B cell (primary cell): ENCODE results near the gene CBX8. TPM values are rescaled to one million over a fixed set of nuclear protein-coding genes. Genes with fewer than 3 reads are reported as not detected.

ENCODE experiments used
- ATAC-seq: fragments of 200-7000 bp; cut with Tn5 transposase; one replicate; pipeline ENCODE4 v1.10.0; 2021; ENCODE audit warnings: low read depth, mild to moderate bottlenecking, moderate number of reproducible peaks, moderate library complexity
- CTCF ChIA-PET: fragments of 350-600 bp; sonication (Branson Sonifier 250); formaldehyde crosslinking; loops from one replicate; lab custom pipeline; 2021; ENCODE audit warnings: antibody characterized with exemption, inconsistent platforms; lab: Charles Lee
- POLR2A ChIA-PET: fragments of 350-600 bp; sonication (Branson Sonifier 250); formaldehyde crosslinking; loops from one replicate; lab custom pipeline; 2021; ENCODE audit warnings: antibody characterized with exemption; lab: Charles Lee
- DNase-seq: peaks from one replicate; pipeline ENCODE4 v3.0.0; 2013
- H2AFZ ChIP-seq: 2 replicates; pipeline ENCODE4 v1.6.1; 2012; ENCODE audit warnings: mild to moderate bottlenecking, low read depth, low read length; ENCODE audit not compliant: insufficient read depth, poor library complexity, severe bottlenecking
- H3K27ac ChIP-seq, 2 donors: 1 replicate in 1 of 2; 2 replicates in 1 of 2; pipeline ENCODE4 v1.5.1; 2012 to 2013; ENCODE audit warnings: low read length in 2 of 2, mild to moderate bottlenecking in 2 of 2, moderate library complexity in 1 of 2
- H3K27me3 ChIP-seq, 4 experiments: fragments of 200-600 bp in 1 of 4; sonication (generic) in 1 of 4; replicated peaks in 1 of 4; 1 replicate in 2 of 4; 2 replicates in 2 of 4; pipeline versions ENCODE4 v1.6.1 to v1.7.0; 2013 to 2016; ENCODE audit warnings: low read length in 3 of 4, mild to moderate bottlenecking in 2 of 4, mixed read lengths in 1 of 4, moderate library complexity in 1 of 4; ENCODE audit not compliant: insufficient read depth in 4 of 4, control insufficient read depth in 3 of 4; ENCODE audit errors: control extremely low read depth in 1 of 4
- H3K36me3 ChIP-seq, 2 experiments: replicated peaks in 1 of 2; 1 replicate in 1 of 2; 2 replicates in 1 of 2; pipeline versions ENCODE4 v1.6.1 to v1.7.1; 2013; ENCODE audit warnings: low read length in 1 of 2; ENCODE audit not compliant: insufficient read depth in 2 of 2, control insufficient read depth in 1 of 2; ENCODE audit errors: control extremely low read depth in 1 of 2, extremely low read depth in 1 of 2
- H3K4me1 ChIP-seq, 2 donors: fragments of 200-600 bp in 1 of 2; sonication (generic) in 1 of 2; 1 replicate in 1 of 2; 2 replicates in 1 of 2; pipeline versions ENCODE4 v1.5.1 to v1.6.1; 2013 to 2017; ENCODE audit warnings: low read length in 2 of 2; ENCODE audit not compliant: control insufficient read depth in 2 of 2, insufficient read depth in 2 of 2
- H3K4me2 ChIP-seq: replicated peaks from 2 replicates; pipeline ENCODE3; 2012; ENCODE audit warnings: mild to moderate bottlenecking, low read depth, low read length; ENCODE audit not compliant: poor library complexity, severe bottlenecking
- H3K4me3 ChIP-seq, 5 experiments: fragments of 200-600 bp in 1 of 5; sonication (generic) in 1 of 5; 1 replicate in 3 of 5; 2 replicates in 2 of 5; pipeline versions ENCODE4 v1.5.1 to v1.7.0; 2011 to 2016; ENCODE audit warnings: low read length in 4 of 5, mild to moderate bottlenecking in 4 of 5, low read depth in 2 of 5, control low read depth in 1 of 5, moderate library complexity in 1 of 5; ENCODE audit not compliant: insufficient read depth in 1 of 5; ENCODE audit errors: control extremely low read depth in 1 of 5, extremely low read depth in 1 of 5
- H3K79me2 ChIP-seq: fragments of 200-600 bp; sonication (generic); one replicate; pipeline ENCODE4 v1.6.0; 2016; ENCODE audit warnings: low read length; ENCODE audit not compliant: control insufficient read depth, insufficient read depth
- H3K9ac ChIP-seq: fragments of 200-600 bp; sonication (generic); 2 replicates; pipeline ENCODE4 v1.6.1; 2017; ENCODE audit warnings: mild to moderate bottlenecking, low read length, moderate library complexity
- H3K9me3 ChIP-seq, 3 donors: one replicate each; pipeline versions ENCODE4 v1.6.1 to v1.7.1; 2013; ENCODE audit warnings: low read length in 2 of 3; ENCODE audit not compliant: control insufficient read depth in 2 of 3, insufficient read depth in 1 of 3; ENCODE audit errors: control extremely low read depth in 1 of 3
- H4K20me1 ChIP-seq: 2 replicates; pipeline ENCODE4 v1.6.0; 2012; ENCODE audit warnings: mild to moderate bottlenecking, low read length; ENCODE audit not compliant: insufficient read depth, control insufficient read depth, poor library complexity, severe bottlenecking
- H3K27ac Mint-ChIP-seq: one replicate; pipeline ENCODE4 v1.8.0; 2021; ENCODE audit warnings: mixed read lengths
- H3K27me3 Mint-ChIP-seq: one replicate; pipeline ENCODE4 v1.8.0; 2021; ENCODE audit warnings: mixed read lengths
- H3K4me1 Mint-ChIP-seq: one replicate; pipeline ENCODE4 v1.8.0; 2021; ENCODE audit warnings: mixed read lengths
- H3K4me3 Mint-ChIP-seq: one replicate; pipeline ENCODE4 v1.8.0; 2021; ENCODE audit warnings: mixed read lengths
- H3K9me3 Mint-ChIP-seq: one replicate; pipeline ENCODE4 v1.8.0; 2022; ENCODE audit warnings: mixed read lengths; ENCODE audit not compliant: insufficient read depth
- EZH2 ChIP-seq: IDR thresholded peaks from 2 replicates; pipeline ENCODE4 v1.6.1; 2012; ENCODE audit warnings: borderline replicate concordance, low read depth, mild to moderate bottlenecking, moderate library complexity, low read length; ENCODE audit not compliant: insufficient read depth, poor library complexity, severe bottlenecking
- WGBS: methylation state at CpG from one replicate; pipeline ENCODE4 v1.1.5; 2013; ENCODE audit warnings: missing lambda C conversion rate; ENCODE audit not compliant: insufficient coverage; 5-methylcytosine and 5-hydroxymethylcytosine counted together
- intact Hi-C: fragments of 100-400 bp; cut with micrococcal nuclease; formaldehyde crosslinking; loops from one replicate; pipeline ENCODE4 v1.10.0; 2022
- polyA plus RNA-seq: library from polyadenylated mRNA; depleted of rRNA; stranded (reverse); fragments of >200 nt; gene quantifications from 2 replicates; pipeline ENCODE4 v1.2.3, GENCODE V29; 2012
- total RNA-seq, 2 donors: library from RNA; stranded (reverse); fragments of 120-200 nt in 1 of 2; gene quantifications; 1 replicate in 1 of 2; 2 replicates in 1 of 2; pipeline versions ENCODE4 v1.2.3 to v1.2.4, GENCODE V29; 2013 to 2022
- TF ChIP-seq, protein P1 (sequence below): fragments of 200-600 bp; IDR thresholded peaks from one replicate; pipeline ENCODE4 v1.8.0; 2022; ENCODE audit warnings: antibody characterized with exemption, mild to moderate bottlenecking

The CBX8 gene
- total and polyA plus RNA-seq, 2 donors (not counting 1 experiment from before 2014, with no cell fraction given) = 0.31 to 6.8 TPM

- Histone ChIP-seq H3K9ac (peak overlapping the region; percentile 23), H3K79me2 (no peaks in the 10 kb centered on the region), H3K4me3 (peak overlapping the region in 1 of 5 experiments; percentile 31), H4K20me1 (peaks cover 53% of the 10 kb centered on the region), H3K4me1 (peaks cover 56 to 92% of the 10 kb centered on the region in 2 donors), H3K27me3 (peaks cover 0 to 98% (median 84%) of the 10 kb centered on the region in 4 experiments), H3K36me3 (no peaks in the 10 kb centered on the region), H3K9me3 (peaks cover 0 to 99% (median 33%) of the 10 kb centered on the region in 3 donors), H3K4me2 (peak overlapping the region; percentile 80), H3K27ac (no peak overlapping the region), H2AFZ (peak overlapping the region; percentile 36)
- 6% methylated on average over 28 of the region's 31 CpGs for WGBS
- Mint-ChIP-seq H3K9me3 (peaks cover 3% of the 10 kb centered on the region), H3K4me3 (peak overlapping the region; percentile 19), H3K27me3 (peaks cover 63% of the 10 kb centered on the region), H3K4me1 (peaks cover 36% of the 10 kb centered on the region), H3K27ac (peak overlapping the region; percentile 74)
- POLR2A ChIA-PET = interaction anchor here (1.2 kb wide), 2 partner anchors 8 to 35 kb away, joined by 4 to 5 read pairs; partner anchors contain the start of gene CBX4
- ATAC-seq = no peak
- CTCF ChIA-PET = interaction anchor here (0.5 to 3.2 kb wide), 5 partner anchors 9 to 195 kb away, joined by 3 to 13 read pairs (median 4); partner anchors contain the start of gene CBX4
- peak; percentile 47 for DNase-seq
- intact Hi-C loops = no loop called here
- no peak for TF ChIP-seq EZH2
- TF ChIP-seq, protein P1, sequence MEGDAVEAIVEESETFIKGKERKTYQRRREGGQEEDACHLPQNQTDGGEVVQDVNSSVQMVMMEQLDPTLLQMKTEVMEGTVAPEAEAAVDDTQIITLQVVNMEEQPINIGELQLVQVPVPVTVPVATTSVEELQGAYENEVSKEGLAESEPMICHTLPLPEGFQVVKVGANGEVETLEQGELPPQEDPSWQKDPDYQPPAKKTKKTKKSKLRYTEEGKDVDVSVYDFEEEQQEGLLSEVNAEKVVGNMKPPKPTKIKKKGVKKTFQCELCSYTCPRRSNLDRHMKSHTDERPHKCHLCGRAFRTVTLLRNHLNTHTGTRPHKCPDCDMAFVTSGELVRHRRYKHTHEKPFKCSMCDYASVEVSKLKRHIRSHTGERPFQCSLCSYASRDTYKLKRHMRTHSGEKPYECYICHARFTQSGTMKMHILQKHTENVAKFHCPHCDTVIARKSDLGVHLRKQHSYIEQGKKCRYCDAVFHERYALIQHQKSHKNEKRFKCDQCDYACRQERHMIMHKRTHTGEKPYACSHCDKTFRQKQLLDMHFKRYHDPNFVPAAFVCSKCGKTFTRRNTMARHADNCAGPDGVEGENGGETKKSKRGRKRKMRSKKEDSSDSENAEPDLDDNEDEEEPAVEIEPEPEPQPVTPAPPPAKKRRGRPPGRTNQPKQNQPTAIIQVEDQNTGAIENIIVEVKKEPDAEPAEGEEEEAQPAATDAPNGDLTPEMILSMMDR = no peak
These were observed 6.6 kb upstream of the CBX8 start for GRCh38 chr17:79803421-79803996.
